ENCODE results near the gene FDX2.

The FDX2 gene

DNA sequence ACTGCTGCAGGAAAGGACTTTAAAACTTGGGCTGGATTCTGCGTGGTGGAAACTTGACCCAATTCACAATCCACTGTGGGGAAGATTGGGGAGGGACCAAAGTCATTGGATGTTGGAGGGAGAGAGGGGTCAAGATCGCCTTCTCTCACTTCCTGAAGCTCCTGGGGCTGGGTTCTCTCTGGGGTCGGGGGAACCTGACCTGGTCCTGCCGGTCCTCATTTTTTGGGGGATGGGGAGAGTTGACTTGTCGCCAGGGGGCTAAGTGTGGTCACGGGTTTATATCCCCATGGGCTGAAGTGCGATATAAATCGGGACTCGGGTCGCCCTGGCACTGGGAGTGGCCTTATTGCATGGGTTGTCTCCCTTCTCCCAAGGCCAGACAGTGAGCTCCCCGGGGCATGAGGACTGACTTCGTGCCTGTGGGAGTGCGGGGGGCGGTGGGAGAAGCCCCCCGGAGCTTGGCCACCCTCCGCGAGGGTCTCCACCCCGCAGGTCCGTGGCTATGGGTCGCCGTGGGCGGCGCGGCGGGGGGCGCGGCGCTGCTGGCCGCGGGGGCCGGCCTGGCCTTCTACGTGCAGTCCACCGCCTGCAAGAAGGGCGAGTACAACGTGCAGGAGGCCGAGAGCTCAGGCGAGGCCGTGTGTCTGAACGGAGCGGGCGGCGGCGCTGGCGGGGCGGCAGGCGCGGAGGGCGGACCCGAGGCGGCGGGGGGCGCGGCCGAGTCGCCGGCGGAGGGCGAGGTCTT is 19.8 kb downstream of the FDX2 start:
- DNase-seq = peak; percentile 20

DNA sequence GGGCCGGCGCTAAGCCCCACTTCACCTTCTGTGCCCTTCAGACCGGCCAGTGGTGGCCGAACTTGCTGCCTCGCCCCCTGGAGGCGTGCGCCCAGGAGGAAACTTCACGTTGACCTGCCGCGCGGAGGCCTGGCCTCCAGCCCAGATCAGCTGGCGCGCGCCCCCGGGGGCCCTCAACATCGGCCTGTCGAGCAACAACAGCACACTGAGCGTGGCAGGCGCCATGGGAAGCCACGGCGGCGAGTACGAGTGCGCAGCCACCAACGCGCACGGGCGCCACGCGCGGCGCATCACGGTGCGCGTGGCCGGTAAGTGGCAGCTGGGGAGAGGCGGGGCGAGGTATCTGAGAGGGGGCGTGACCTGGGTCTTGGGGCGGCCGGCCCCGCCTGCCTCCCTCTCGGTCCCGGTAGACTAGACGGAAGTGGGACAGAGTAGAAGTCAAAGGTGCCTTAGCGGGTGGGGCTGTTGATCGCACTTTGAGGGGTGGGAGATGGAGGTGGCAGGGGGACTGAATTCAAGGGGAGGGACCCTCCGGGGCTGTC is 20.4 kb downstream of the FDX2 start:
- DNase-seq = no peak

DNA sequence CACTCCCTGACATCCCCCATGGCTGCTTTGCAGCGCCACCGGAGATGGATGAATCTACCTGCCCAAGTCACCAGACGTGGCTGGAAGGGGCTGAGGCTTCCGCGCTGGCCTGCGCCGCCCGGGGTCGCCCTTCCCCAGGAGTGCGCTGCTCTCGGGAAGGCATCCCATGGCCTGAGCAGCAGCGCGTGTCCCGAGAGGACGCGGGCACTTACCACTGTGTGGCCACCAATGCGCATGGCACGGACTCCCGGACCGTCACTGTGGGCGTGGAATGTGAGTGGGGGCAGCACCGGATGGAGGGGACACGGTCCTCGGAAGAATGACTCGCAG is 21.5 kb downstream of the FDX2 start:
- DNase-seq = no peak

DNA sequence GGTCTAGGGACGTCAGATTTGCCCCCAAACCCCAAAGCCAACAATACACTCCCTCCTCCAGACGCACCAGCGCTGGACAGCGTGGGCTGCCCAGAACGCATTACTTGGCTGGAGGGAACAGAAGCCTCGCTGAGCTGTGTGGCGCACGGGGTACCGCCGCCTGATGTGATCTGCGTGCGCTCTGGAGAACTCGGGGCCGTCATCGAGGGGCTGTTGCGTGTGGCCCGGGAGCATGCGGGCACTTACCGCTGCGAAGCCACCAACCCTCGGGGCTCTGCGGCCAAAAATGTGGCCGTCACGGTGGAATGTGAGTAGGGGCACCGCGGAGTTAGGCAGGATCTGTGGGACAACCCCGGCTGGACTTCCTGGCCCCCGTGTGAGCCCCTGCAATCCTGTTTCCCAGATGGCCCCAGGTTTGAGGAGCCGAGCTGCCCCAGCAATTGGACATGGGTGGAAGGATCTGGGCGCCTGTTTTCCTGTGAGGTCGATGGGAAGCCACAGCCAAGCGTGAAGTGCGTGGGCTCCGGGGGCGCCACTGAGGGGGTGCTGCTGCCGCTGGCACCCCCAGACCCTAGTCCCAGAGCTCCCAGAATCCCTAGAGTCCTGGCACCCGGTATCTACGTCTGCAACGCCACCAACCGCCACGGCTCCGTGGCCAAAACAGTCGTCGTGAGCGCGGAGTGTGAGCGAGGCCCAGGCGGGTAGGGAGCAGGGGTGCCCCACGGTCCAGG is 22.0 kb downstream of the FDX2 start:
- DNase-seq = no peak

DNA sequence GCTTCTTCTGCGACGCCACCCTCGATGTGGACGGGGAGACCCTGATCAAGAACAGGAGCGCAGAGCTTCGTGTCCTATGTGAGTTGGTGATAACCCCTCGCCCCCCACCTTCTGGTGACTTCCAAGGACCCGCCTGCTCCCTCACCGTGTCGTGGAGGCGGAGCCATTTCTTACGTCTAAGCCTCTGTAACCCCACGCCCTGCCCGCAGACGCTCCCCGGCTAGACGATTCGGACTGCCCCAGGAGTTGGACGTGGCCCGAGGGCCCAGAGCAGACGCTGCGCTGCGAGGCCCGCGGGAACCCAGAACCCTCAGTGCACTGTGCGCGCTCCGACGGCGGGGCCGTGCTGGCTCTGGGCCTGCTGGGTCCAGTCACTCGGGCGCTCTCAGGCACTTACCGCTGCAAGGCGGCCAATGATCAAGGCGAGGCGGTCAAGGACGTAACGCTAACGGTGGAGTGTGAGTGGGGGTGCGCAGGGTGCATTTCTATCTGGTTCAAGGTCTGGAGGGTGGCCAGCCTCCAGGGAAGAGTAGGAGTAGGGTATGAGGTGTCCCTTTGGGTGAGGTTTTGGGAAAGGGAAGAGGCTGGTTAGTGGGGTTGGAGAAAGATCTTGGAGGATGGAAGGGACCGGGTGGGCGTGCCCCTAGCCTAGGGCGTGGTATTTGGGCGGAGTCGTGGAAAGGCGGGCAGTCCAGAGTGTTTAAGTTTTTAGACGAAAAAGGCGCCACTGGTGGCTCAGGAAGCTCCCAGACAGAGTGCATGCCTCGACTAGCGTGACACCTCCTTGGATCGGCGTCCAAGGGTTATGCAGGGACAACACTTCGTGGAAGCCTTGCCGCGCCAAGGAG is 22.8 kb downstream of the FDX2 start:
- no peak for DNase-seq

DNA sequence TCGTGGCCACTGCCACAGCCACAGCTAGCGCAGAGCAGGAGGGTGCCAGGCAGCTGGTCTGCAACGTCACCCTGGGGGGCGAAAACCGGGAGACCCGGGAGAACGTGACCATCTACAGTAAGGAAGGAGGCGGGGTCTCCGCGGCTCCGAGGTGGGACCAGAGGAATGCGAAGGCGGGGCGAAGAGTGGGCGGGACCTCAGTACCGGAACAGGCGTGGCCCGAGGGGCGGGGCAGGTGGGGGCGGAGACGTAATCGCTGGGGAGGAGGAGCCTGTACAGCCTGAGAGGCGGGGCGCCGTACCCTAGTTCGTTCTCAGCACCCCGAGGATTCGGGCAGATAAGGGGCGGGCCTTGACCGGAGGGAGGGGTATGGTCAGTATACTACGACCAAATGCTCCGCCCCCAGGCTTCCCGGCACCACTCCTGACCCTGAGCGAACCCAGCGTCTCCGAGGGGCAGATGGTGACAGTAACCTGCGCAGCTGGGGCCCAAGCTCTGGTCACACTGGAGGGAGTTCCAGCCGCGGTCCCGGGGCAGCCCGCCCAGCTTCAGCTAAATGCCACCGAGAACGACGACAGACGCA is 23.5 kb downstream of the FDX2 start:
- peak; percentile 80 for DNase-seq

DNA sequence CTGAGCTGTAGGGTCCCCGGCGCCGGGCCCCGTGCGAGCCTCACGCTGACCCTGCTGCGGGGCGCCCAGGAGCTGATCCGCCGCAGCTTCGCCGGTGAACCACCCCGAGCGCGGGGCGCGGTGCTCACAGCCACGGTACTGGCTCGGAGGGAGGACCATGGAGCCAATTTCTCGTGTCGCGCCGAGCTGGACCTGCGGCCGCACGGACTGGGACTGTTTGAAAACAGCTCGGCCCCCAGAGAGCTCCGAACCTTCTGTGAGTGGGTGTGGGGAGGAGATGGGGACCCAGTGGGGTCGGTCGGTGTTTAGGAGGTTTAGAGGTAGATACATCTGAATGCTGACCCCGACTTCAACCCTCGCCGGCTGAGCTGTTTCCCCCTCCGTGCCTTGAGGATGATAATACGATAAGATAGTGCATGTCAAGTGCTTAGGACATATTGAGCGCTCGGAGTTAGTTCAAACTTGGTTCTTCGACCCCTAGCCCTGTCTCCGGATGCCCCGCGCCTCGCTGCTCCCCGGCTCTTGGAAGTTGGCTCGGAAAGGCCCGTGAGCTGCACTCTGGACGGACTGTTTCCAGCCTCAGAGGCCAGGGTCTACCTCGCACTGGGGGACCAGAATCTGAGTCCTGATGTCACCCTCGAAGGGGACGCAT is 24.1 kb downstream of the FDX2 start:
- no peak for DNase-seq

DNA sequence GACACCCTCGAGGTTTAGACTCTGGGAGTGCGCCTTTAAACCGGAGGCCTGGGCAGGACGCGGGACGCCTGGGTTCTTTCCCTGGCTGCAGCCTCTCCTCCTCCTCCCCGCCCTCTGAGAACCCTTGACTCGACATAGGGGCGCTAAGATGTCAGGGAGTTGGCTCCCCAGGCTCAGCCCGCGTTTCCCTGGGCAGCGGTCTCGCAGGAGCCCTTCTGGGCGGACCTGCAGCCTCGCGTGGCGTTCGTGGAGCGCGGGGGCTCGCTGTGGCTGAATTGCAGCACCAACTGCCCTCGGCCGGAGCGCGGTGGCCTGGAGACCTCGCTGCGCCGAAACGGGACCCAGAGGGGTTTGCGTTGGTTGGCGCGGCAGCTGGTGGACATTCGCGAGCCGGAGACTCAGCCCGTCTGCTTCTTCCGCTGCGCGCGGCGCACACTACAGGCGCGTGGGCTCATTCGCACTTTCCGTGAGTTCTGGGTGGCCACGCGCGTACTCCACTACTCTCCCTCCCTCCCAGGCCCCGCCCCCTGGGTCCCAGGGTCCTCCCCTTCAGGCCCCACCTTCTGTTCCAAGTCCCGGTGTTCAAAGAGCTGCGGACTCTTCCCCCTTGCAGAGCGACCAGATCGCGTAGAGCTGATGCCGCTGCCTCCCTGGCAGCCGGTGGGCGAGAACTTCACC is 24.8 kb downstream of the FDX2 start:
- DNase-seq = peak; percentile 65

DNA sequence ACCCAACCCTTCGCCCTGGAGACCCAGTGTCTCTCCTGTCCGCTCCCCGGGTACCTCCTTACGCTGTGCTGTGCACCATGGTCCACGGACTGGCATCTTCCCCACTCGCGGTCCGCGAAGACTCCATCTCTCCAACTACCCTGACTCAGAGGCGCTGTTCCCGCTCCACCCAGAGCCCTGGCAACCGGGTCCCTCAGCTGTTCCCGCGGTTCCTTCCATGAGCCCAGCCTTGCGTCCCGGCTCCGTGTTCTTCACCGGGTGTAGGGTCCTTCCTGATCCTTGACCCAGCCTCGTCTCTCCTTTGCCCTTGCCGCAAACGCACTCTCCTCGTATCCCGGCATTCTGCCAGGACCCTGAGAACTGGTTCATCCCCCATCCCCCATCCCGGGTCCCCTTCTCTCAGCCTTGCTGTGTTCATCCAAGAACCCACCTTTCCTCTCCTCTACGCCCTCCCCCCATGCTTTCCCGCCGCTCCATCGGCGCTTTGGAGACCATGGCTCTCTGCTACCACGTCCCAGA is 25.4 kb downstream of the FDX2 start:
- DNase-seq = peak; percentile 55

DNA sequence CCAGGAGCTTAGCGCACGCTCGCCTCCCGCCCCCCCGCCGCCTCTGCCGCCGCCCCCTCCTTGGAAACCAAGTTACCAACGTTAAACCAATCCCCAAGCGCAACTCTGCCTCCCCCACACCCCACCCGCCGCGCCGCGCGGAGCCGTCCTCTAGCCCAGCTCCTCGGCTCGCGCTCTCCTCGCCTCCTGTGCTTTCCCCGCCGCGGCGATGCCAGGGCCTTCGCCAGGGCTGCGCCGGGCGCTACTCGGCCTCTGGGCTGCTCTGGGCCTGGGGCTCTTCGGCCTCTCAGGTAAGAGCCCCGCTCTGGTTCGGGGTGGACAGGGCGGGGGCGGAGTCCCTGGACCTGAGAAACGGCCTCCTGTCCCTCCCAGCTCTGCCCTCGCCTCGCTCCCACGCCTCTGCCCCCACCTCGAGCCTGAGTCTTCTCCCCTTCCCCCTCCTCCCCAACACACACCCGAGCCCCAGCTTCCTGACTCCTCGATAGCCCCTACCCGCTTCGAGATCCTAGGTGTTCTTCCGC is 25.9 kb downstream of the FDX2 start, which contains the start of gene ICAM5:
TSS of gene ICAM5 (plus strand) at position 117 of the 521 bp plus-strand sequence. CDS start at position 209, 92 bp downstream.
- peak; percentile 84 for DNase-seq

DNA sequence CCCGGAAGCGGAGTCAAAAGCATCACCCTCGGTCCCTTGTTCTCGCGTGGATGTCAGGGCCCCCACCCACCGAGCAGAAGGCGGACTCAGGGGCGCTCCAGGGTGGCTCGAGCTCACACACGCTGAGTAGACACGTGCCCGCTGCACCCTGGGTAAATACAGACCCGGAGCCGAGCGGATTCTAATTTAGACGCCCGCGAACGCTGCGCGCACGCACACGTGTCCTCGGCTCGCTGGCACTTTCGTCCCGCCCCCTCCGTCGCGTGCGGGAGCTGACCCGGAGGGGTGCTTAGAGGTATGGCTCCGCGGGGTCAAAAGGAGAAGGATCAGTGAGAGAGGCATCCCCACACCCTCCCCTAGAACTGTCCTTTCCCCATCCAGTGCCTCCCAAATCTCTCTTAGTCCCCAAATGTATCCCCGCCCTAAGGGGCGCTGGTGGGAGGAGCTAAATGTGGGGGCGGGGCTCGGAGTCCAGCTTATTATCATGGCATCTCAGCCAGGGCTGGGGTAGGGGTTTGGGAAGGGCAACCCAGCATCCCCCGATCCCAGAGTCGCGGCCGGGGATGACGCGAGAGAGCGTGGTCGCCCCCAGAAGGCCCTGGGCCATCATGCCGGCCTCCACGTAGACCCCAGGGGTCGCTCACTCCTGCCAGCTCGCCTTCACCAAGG is 26.5 kb downstream of the FDX2 start:
- DNase-seq = peak; percentile 86

DNA sequence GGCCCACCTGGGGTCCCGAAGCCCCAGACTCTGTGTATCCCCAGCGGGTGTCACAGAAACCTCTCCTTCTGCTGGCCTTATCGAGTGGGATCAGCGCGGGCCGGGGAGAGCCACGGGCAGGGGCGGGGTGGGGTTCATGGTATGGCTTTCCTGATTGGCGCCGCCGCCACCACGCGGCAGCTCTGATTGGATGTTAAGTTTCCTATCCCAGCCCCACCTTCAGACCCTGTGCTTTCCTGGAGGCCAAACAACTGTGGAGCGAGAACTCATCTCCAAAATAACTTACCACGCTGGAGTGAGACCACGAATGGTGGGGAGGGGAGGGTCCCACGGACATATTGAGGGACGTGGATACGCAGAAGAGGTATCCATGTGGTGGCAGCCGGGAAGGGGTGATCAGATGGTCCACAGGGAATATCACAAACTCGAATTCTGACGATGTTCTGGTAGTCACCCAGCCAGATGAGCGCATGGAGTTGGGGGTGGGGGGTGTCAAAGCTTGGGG is 27.1 kb downstream of the FDX2 start:
- DNase-seq = peak; percentile 79

DNA sequence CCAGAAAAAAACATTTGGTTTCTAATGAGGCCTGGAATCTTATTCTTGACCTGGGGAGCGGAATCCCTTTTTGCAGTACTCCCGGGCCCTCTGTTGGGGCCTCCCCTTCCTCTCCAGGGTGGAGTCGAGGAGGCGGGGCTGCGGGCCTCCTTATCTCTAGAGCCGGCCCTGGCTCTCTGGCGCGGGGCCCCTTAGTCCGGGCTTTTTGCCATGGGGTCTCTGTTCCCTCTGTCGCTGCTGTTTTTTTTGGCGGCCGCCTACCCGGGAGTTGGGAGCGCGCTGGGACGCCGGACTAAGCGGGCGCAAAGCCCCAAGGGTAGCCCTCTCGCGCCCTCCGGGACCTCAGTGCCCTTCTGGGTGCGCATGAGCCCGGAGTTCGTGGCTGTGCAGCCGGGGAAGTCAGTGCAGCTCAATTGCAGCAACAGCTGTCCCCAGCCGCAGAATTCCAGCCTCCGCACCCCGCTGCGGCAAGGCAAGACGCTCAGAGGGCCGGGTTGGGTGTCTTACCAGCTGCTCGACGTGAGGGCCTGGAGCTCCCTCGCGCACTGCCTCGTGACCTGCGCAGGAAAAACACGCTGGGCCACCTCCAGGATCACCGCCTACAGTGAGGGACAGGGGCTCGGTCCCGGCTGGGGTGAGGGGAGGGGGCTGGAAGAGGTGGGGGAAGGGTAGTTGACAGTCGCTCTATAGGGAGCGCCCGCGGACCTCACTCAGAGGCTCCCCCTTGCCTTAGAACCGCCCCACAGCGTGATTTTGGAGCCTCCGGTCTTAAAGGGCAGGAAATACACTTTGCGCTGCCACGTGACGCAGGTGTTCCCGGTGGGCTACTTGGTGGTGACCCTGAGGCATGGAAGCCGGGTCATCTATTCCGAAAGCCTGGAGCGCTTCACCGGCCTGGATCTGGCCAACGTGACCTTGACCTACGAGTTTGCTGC is 28.7 kb downstream of the FDX2 start, which contains the start of gene ICAM4:
TSS of gene ICAM4 (plus strand) at position 153 of the 935 bp plus-strand sequence. CDS start at position 211, 58 bp downstream.
- no peak for DNase-seq

DNA sequence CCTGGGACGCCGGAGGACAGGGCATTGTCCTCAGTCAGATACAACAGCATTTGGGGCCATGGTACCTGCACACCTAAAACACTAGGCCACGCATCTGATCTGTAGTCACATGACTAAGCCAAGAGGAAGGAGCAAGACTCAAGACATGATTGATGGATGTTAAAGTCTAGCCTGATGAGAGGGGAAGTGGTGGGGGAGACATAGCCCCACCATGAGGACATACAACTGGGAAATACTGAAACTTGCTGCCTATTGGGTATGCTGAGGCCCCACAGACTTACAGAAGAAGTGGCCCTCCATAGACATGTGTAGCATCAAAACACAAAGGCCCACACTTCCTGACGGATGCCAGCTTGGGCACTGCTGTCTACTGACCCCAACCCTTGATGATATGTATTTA is 30.4 kb downstream of the FDX2 start:
- no peak for DNase-seq

DNA sequence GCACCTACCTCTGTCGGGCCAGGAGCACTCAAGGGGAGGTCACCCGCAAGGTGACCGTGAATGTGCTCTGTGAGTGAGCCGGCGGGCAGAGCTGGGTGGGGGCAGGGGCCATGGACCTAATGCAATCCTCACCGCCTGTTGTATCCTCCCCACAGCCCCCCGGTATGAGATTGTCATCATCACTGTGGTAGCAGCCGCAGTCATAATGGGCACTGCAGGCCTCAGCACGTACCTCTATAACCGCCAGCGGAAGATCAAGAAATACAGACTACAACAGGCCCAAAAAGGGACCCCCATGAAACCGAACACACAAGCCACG is 30.9 kb downstream of the FDX2 start:
- no peak for DNase-seq

DNA sequence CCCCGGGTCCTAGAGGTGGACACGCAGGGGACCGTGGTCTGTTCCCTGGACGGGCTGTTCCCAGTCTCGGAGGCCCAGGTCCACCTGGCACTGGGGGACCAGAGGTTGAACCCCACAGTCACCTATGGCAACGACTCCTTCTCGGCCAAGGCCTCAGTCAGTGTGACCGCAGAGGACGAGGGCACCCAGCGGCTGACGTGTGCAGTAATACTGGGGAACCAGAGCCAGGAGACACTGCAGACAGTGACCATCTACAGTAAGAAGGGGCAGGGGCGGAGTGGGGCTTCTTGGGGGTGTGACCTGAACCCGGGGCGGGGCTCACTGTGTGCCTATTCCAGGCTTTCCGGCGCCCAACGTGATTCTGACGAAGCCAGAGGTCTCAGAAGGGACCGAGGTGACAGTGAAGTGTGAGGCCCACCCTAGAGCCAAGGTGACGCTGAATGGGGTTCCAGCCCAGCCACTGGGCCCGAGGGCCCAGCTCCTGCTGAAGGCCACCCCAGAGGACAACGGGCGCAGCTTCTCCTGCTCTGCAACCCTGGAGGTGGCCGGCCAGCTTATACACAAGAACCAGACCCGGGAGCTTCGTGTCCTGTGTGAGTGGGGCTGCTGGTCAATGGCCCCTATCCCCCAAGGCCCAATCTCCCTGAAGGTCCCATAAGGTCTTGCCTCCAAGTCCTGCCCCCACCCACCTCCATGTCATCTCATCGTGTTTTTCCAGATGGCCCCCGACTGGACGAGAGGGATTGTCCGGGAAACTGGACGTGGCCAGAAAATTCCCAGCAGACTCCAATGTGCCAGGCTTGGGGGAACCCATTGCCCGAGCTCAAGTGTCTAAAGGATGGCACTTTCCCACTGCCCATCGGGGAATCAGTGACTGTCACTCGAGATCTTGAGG is 31.5 kb downstream of the FDX2 start:
- no peak for DNase-seq

DNA sequence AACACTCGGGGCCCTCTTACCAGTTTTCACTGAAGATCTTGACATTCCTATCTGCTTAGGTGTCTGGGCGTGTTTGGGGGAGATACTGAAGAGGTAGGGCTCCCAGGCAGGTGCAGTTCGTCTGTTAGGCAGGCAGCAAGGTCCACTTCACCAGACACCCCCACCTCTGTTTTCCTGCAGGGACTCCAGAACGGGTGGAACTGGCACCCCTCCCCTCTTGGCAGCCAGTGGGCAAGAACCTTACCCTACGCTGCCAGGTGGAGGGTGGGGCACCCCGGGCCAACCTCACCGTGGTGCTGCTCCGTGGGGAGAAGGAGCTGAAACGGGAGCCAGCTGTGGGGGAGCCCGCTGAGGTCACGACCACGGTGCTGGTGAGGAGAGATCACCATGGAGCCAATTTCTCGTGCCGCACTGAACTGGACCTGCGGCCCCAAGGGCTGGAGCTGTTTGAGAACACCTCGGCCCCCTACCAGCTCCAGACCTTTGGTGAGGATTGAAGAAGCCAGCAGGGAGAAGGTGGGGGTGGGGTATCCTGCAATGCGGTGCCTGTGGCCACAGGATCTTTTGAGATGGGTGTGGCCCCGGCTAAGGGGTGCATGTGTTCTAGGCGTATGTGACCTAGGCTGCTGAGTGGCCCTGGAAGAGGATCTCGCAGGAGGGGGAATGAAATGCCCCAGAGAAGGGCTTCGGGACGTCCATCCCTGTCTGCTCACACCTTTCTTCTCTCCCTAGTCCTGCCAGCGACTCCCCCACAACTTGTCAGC is 32.3 kb downstream of the FDX2 start:
- DNase-seq = no peak

Measured in NCI-H69 (cell line).